Measurements from ENCODE around the gene HOXA2. TPM values are rescaled to one million over a fixed set of nuclear protein-coding genes. Genes with fewer than 3 reads are reported as not detected.

The HOXA2 gene
- total and polyA plus RNA-seq, 2 of the 13 experiments (the other 11 are each of a cell fraction or from before 2014, with no cell fraction given): 0.22 to 0.29 TPM

GRCh38 chr7:27150568-27151340 lies 48.3 kb upstream of the HOXA2 start (continued):
- TF ChIP-seq, protein P1, sequence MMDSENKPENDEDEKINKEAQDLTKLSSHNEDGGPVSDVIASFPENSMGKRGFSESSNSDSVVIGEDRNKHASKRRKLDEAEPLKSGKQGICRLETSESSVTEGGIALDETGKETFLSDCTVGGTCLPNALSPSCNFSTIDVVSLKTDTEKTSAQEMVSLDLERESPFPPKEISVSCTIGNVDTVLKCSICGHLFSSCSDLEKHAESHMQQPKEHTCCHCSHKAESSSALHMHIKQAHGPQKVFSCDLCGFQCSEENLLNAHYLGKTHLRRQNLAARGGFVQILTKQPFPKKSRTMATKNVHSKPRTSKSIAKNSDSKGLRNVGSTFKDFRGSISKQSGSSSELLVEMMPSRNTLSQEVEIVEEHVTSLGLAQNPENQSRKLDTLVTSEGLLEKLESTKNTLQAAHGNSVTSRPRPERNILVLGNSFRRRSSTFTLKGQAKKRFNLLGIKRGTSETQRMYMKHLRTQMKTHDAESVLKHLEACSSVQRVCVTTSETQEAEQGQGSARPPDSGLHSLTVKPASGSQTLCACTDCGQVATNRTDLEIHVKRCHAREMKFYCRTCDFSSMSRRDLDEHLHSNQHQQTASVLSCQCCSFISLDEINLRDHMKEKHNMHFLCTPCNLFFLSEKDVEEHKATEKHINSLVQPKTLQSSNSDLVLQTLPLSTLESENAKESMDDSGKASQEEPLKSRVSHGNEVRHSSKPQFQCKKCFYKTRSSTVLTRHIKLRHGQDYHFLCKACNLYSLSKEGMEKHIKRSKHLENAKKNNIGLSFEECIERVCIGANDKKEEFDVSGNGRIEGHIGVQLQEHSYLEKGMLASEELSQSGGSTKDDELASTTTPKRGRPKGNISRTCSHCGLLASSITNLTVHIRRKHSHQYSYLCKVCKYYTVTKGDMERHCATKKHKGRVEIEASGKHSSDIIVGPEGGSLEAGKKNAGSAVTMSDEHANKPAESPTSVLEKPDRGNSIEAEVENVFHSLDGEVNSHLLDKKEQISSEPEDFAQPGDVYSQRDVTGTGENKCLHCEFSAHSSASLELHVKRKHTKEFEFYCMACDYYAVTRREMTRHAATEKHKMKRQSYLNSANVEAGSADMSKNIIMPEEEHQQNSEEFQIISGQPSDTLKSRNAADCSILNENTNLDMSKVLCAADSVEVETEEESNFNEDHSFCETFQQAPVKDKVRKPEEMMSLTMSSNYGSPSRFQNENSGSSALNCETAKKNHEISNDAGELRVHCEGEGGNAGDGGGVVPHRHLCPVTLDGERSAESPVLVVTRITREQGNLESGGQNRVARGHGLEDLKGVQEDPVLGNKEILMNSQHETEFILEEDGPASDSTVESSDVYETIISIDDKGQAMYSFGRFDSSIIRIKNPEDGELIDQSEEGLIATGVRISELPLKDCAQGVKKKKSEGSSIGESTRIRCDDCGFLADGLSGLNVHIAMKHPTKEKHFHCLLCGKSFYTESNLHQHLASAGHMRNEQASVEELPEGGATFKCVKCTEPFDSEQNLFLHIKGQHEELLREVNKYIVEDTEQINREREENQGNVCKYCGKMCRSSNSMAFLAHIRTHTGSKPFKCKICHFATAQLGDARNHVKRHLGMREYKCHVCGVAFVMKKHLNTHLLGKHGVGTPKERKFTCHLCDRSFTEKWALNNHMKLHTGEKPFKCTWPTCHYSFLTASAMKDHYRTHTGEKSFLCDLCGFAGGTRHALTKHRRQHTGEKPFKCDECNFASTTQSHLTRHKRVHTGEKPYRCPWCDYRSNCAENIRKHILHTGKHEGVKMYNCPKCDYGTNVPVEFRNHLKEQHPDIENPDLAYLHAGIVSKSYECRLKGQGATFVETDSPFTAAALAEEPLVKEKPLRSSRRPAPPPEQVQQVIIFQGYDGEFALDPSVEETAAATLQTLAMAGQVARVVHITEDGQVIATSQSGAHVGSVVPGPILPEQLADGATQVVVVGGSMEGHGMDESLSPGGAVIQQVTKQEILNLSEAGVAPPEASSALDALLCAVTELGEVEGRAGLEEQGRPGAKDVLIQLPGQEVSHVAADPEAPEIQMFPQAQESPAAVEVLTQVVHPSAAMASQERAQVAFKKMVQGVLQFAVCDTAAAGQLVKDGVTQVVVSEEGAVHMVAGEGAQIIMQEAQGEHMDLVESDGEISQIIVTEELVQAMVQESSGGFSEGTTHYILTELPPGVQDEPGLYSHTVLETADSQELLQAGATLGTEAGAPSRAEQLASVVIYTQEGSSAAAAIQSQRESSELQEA (CRISPR knock-in tag; IDR thresholded peaks at IDR 0.05; ENCODE audit: not compliant biosample characterization): peak; percentile 73
- TF ChIP-seq EED (CRISPR knock-in tag; IDR thresholded peaks at IDR 0.05): 0 out of 2 replicates have a peak, but pooled peaks have one; percentile 6
- TF ChIP-seq ARID3A (IDR thresholded peaks at IDR 0.05; ENCODE audit: low read depth, low read length): peak; percentile 94
- TF ChIP-seq PHF5A (CRISPR knock-in tag; IDR thresholded peaks at IDR 0.05; ENCODE audit: low read depth, unreplicated experiment): peak; percentile 39
- TF ChIP-seq ZZZ3 (CRISPR knock-in tag; IDR thresholded peaks at IDR 0.05; ENCODE audit: borderline replicate concordance): 0 out of 2 replicates have a peak, but pooled peaks have one; percentile 69
- 0 out of 2 replicates have a peak, but pooled peaks have one; percentile 10 for TF ChIP-seq ZNF556 (CRISPR knock-in tag; IDR thresholded peaks at IDR 0.05; ENCODE audit: borderline replicate concordance)
- peak; percentile 40; the same call in 1 of the 2 replicates for TF ChIP-seq TARDBP (CRISPR knock-in tag; IDR thresholded peaks at IDR 0.05)
- TF ChIP-seq ZNF589 (CRISPR knock-in tag; conservative IDR thresholded peaks at IDR 0.05): 0 out of 2 replicates have a peak, but pooled peaks have one; percentile 47
- TF ChIP-seq BRD4 (CRISPR knock-in tag; IDR thresholded peaks at IDR 0.05): peak; percentile 38; the same call in 1 of the 2 replicates
- peak; percentile 8; the same call in 1 of the 2 replicates for TF ChIP-seq GATAD2A (CRISPR knock-in tag; IDR thresholded peaks at IDR 0.05)
- TF ChIP-seq JARID2 (CRISPR knock-in tag; IDR thresholded peaks at IDR 0.05; ENCODE audit: insufficient replicate concordance): peak; percentile 37
- TF ChIP-seq ZNF225 (CRISPR knock-in tag; IDR thresholded peaks at IDR 0.05): 0 out of 2 replicates have a peak, but pooled peaks have one; percentile 22
- TF ChIP-seq KLF6 (CRISPR knock-in tag; IDR thresholded peaks at IDR 0.05): 0 out of 2 replicates have a peak, but pooled peaks have one; percentile 18
- TF ChIP-seq KDM5B (CRISPR knock-in tag; IDR thresholded peaks at IDR 0.05; ENCODE audit: borderline replicate concordance): peak; percentile 82; the same call in 1 of the 2 replicates
- TF ChIP-seq MIER3 (CRISPR knock-in tag; IDR thresholded peaks at IDR 0.05; ENCODE audit: borderline replicate concordance): no peak
- TF ChIP-seq HOXA3 (CRISPR knock-in tag; IDR thresholded peaks at IDR 0.05): peak; percentile 62; the same call in 1 of the 2 replicates
- TF ChIP-seq RAD21 (CRISPR knock-in tag; IDR thresholded peaks at IDR 0.05): peak; percentile 74
- TF ChIP-seq KAT7 (CRISPR knock-in tag; IDR thresholded peaks at IDR 0.05; ENCODE audit: borderline replicate concordance): peak; percentile 59
- peak; percentile 47 for TF ChIP-seq STAG1 (CRISPR knock-in tag; IDR thresholded peaks at IDR 0.05)
- 0 out of 2 replicates have a peak, but pooled peaks have one; percentile 26 for TF ChIP-seq ZNF501 (CRISPR knock-in tag; IDR thresholded peaks at IDR 0.05)

Measured in HepG2 (cell line).